Activated CD4-positive, alpha-beta T cell treated with anti-CD3 and anti-CD28 coated beads, Interleukin-2, amount 50 U/mL, for 4 hours (primary cell): Measurements from ENCODE around the gene BTBD9.
"Not testable (repeated sequence)": the region's sequence is repeated elsewhere in the genome, so short reads cannot be mapped to it uniquely, and the experiment has no call there.

Experiments used
- DNase-seq, 2 experiments: peaks; one replicate each; pipeline ENCODE4 v3.0.0-alpha.2; 2020

The BTBD9 gene

DNA sequence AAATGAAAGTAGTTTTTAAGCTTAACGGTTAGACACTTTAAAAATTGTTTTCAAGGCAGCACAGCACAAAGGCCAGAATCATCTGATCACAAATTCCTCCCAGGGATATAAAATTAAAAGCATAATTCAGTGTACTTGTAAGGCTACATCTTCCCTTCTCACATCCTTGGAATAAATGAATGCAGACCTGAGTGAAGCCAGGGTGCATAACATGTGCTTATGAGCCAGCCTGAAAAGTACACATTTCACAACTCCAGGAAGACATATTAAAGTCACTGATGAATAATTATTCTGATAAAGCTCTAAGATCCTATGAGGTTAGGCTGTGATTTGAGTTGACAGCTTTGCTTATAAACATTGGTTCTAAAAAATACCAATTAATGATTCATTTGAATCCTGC, 163.6 kb downstream of the BTBD9 start:
- DNase-seq = no peak

DNA sequence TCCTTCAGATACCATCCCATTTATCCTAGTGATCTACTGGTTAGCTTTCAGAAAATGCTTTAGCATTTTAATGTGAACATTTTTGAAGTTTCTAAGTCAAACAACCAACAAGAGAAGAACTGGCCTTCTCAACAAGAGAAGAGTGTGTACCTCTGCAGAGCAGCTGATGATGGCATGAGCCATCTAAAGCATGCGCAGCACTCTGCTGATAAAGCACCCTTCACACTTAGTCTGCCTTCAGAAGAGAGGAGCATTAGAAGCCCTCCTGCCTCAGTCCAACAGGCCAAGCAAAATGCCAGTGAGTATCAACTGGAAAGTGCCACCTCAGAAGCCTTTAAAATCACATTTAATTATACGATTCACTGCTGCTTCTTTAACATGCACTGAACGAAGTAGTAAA, 169.2 kb downstream of the BTBD9 start:
- DNase-seq = no peak

DNA sequence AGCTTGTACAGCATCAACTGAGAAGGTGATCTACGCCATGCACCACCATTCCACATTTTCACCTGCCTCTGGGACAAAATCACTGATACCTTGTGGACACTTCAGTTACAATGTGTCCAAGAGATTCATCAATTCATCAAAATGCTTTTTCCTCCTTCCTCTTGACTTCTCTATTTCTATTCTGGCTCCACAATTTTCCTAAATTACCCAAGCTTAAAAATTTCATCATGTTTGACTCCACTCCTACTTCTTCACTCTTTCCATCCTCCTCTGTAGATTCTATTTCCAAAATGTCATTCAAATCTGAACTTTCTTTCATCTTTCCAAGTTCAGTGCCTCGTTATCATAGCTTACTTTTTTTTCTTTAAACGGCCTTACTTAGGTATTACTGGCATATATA, 172.2 kb downstream of the BTBD9 start:
- DNase-seq = no peak

DNA sequence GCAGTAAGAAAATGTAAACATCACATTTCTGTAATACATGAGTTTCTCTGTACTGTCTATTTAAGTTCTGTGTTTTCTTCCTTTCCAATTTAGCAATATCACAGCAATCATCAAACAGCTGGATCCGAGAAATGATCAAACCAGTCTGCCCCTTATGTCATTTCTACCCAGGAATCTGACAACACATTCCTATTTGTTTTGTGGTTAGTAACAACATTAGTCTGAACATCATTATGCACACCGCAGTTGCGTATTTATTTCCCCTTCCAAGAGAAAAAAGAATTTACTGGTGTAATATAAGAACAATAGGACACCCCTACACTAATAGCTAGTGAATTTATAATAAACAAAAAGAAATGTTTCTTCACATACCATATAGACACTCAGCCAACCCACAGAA, 179.5 kb downstream of the BTBD9 start:
- DNase-seq = no peak

- no peak for DNase-seq
These were observed 180.4 kb downstream of the BTBD9 start for GRCh38 chr6:38459291-38459690.

- no peak for DNase-seq
These were observed 185.9 kb downstream of the BTBD9 start for GRCh38 chr6:38453861-38454260.

GRCh38 chr6:38452816-38453660, 186.7 kb downstream of the BTBD9 start:
- DNase-seq = no peak

DNA sequence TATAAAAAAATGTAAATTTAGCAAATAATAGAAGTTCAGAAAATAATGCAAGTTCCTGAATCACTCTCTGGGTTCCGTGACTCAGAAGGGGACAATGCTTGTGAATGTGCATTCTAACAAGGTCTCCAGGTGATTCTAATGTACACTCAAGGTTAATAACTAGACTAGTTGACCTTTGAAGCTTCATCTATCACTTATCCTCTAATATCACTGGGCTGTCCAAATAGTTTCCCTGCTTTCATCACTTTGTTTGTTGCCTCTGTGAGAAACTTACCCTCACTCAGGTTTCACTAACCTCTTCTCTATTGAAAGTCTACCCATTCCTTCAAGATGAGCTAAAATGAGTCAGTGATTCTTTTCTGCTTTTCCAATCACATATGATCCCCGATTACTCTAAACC, 189.0 kb downstream of the BTBD9 start:
- no peak for DNase-seq

DNA sequence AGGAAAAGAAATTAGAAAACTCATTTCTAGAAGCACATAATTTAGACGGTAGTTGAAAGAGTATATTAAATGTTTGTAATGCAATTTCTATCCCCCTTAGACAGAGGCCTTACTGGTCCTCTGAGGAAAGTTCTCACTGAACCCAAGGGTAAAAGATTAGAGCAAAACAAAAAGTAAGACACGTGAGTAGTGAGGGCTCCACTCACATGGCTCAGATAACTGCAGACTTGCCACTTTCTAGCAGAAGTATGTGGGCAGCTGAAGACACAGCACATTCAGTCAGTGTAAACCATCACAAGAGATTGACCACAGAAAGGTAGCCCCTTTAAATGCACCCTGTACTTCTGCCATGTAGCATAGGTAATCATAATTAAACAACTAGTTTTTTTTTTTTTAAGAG, 193.8 kb downstream of the BTBD9 start:
- DNase-seq = no peak

DNA sequence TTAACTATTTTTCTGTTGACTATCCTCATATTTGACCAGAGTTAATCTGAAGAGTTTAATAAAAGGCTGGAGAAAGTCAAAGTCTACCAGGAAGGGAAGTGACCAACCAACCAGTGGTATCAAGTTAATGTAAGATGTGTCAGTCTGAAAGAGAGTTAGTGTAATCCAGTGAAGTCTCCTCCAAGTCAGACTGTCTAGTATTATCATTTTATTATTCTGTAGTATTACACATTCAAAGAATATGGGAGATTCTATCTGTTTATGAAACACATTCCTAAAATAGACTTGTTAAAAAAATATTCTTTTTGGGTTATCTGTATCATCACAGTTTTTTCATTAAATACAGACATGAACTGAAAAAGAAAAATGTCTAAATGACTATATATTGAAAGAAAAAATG, 194.4 kb downstream of the BTBD9 start:
- DNase-seq = no peak

GRCh38 chr6:38443352-38444144, 196.2 kb downstream of the BTBD9 start:
- DNase-seq = no peak

GRCh38 chr6:38438097-38438496, 201.6 kb downstream of the BTBD9 start:
- no peak for DNase-seq

- DNase-seq = no peak
These were observed 202.8 kb downstream of the BTBD9 start for GRCh38 chr6:38436726-38437465.

- no peak for DNase-seq
These were observed 204.4 kb downstream of the BTBD9 start for GRCh38 chr6:38435330-38435729.

- DNase-seq = no peak
These were observed 205.7 kb downstream of the BTBD9 start for GRCh38 chr6:38434051-38434450.

DNA sequence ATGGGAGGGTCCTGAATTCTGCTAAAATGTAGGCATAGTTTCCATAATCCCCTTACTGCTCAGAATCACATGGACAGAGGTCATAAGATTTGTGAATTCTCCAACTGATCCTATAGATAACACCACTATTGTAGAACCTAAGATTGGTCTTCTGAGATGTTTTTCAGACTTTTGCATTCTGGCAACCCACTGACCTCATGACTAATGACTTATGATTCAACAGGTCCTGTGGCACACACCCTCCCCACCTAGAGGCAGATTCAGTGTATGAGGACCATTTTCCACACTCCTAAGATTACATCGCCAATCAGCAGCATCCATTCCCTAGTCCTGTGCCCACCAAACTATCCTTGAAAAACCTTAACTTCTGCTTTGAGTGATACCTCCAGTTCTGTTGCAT, 207.2 kb downstream of the BTBD9 start:
- DNase-seq = no peak

DNA sequence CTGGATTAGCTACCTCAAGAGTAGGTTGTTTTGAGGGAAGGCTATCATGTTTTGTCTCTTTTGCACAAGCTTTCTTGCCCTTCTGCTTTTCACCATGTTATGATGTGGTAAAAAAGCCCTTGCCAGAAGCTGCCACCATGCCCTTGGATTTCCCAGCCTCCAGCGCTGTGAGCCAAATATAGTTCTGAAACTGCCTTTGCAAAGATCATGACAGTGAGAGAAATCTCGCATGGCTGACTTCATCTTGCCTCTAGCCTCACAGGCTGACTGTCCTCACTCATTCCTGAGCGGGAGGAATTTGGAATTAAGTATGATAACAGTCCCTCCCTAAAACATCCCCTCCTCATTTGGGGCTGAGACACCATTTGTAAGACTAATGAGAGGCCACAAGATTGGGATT, 207.7 kb downstream of the BTBD9 start:
- DNase-seq = no peak

GRCh38 chr6:38429546-38429945, 210.2 kb downstream of the BTBD9 start:
- DNase-seq = no peak

DNA sequence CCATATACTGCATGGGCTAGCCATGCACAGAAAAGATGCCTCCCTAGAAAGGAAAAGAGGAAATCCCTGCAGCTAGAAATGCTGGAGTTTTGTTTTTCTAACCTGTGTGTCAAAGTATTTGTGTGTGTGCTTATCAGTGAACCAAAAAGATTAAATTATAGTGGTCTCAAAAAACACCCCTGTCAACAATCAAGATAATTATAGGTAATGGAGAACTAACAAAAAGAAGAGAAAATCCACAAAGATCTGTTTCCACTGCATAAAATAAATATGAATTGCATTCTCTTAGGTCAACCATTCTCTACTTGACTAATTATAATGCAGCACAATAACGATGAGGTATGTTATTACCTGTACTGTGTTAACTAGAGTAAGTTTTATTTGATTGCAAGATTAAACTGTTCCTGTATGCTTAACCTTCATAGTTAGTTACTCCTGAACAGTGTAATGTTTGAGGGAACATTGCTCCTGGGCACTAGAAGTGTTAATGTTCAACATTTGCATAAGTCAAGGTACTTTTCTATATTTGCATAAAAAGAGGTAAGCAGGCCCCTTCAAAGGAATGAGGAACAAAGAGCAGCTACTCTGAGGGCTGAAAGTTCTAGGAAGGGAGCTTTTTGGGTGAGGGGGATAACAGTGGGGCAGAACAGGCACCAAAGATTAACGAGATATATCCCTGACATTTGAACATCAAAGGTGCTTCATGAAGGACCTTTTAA, 212.1 kb downstream of the BTBD9 start:
- DNase-seq = no peak

GRCh38 chr6:38425788-38426488, 213.8 kb downstream of the BTBD9 start:
- not testable (repeated sequence) for DNase-seq

GRCh38 chr6:38423746-38424145, 216.0 kb downstream of the BTBD9 start:
- no peak for DNase-seq

DNA sequence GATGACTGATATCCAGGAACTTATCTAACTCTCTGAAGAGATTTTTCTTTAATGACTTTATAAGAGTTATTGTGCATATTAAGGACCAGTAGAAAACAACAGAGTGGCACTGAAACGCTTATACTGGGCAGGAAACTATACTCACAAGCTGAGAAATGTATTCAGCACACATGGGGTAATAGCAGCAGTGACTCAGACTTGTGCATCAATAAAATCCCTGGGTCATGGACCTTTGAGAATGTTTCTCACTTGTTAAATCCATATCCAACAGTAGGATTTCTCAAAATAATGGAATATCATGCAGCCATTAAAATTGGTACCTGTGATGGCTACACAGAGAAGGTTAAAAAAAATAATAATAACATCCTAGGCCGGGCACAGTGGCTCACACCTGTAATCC, 219.5 kb downstream of the BTBD9 start:
- no peak for DNase-seq
